H9 (cell line): Measurements from ENCODE around the gene GNAS-AS1. TPM values are rescaled to one million over a fixed set of nuclear protein-coding genes. Genes with fewer than 3 reads are reported as not detected.

Source experiments
- DNase-seq: peaks from one replicate; pipeline ENCODE4 v3.0.0-alpha.2; 2017
- H2AFZ ChIP-seq: one replicate; pipeline ENCODE4 v1.6.1; 2013; ENCODE audit warnings: mild to moderate bottlenecking, low read length, control low read depth, moderate library complexity
- H2AK5ac ChIP-seq: 2 replicates; pipeline ENCODE4 v1.6.1; 2013; ENCODE audit warnings: low read length, control low read depth, mixed read lengths; ENCODE audit not compliant: insufficient read length
- H2BK120ac ChIP-seq: one replicate; pipeline ENCODE4 v1.6.1; 2013; ENCODE audit warnings: low read depth, mild to moderate bottlenecking, low read length, control low read depth, inconsistent platforms; ENCODE audit not compliant: poor library complexity, severe bottlenecking
- H2BK12ac ChIP-seq: 2 replicates; pipeline ENCODE4 v1.6.1; 2013; ENCODE audit warnings: low read length, control low read depth, mixed read lengths, low read depth; ENCODE audit not compliant: insufficient read length
- H2BK15ac ChIP-seq: 2 replicates; pipeline ENCODE4 v1.6.1; 2013; ENCODE audit warnings: low read depth, low read length, control low read depth
- H2BK20ac ChIP-seq: one replicate; pipeline ENCODE4 v1.6.1; 2013; ENCODE audit warnings: low read depth, mild to moderate bottlenecking, low read length, control low read depth, inconsistent platforms; ENCODE audit not compliant: poor library complexity, severe bottlenecking
- H2BK5ac ChIP-seq: 2 replicates; pipeline ENCODE4 v1.6.1; 2013; ENCODE audit warnings: low read length, control low read depth, mixed read lengths; ENCODE audit not compliant: insufficient read length
- H3K14ac ChIP-seq: 2 replicates; pipeline ENCODE4 v1.6.1; 2013; ENCODE audit warnings: low read length, control low read depth; ENCODE audit not compliant: insufficient read depth
- H3K18ac ChIP-seq: 2 replicates; pipeline ENCODE4 v1.6.1; 2013; ENCODE audit warnings: low read depth, mild to moderate bottlenecking, mixed read lengths, low read length, control low read depth; ENCODE audit not compliant: insufficient read length
- H3K23ac ChIP-seq: 2 replicates; pipeline ENCODE4 v1.6.1; 2013; ENCODE audit warnings: low read length, control low read depth, mixed read lengths, low read depth; ENCODE audit not compliant: insufficient read length
- H3K23me2 ChIP-seq: 2 replicates; pipeline ENCODE4 v1.6.1; 2013; ENCODE audit warnings: low read depth, mild to moderate bottlenecking, mixed read lengths, low read length, control low read depth; ENCODE audit not compliant: insufficient read length, poor library complexity, severe bottlenecking
- H3K27ac ChIP-seq: 2 replicates; pipeline ENCODE4 v1.5.1; 2013; ENCODE audit warnings: low read length, control low read depth, mixed read lengths, low read depth; ENCODE audit not compliant: insufficient read length
- H3K27me3 ChIP-seq: 2 replicates; pipeline ENCODE4 v1.6.1; 2013; ENCODE audit warnings: low read length, control low read depth, inconsistent platforms; ENCODE audit not compliant: insufficient read depth
- H3K4ac ChIP-seq: 2 replicates; pipeline ENCODE4 v1.6.1; 2013; ENCODE audit warnings: low read depth, mild to moderate bottlenecking, control low read depth, inconsistent platforms, low read length, moderate library complexity
- H3K4me1 ChIP-seq: 2 replicates; pipeline ENCODE4 v1.6.1; 2013; ENCODE audit warnings: low read length, control low read depth, inconsistent platforms; ENCODE audit not compliant: insufficient read depth
- H3K4me2 ChIP-seq: 2 replicates; pipeline ENCODE4 v1.6.1; 2013; ENCODE audit warnings: low read length, control low read depth, mixed read lengths; ENCODE audit not compliant: insufficient read length, insufficient read depth
- H3K56ac ChIP-seq: 2 replicates; pipeline ENCODE4 v1.6.1; 2013; ENCODE audit warnings: low read depth, mild to moderate bottlenecking, mixed read lengths, low read length, control low read depth; ENCODE audit not compliant: insufficient read length
- H3K79me1 ChIP-seq: 2 replicates; pipeline ENCODE4 v1.6.1; 2013; ENCODE audit warnings: low read depth, mild to moderate bottlenecking, moderate library complexity, low read length, control low read depth, inconsistent platforms; ENCODE audit not compliant: insufficient read depth, poor library complexity, severe bottlenecking
- H3K79me2 ChIP-seq: 2 replicates; pipeline ENCODE4 v1.6.1; 2013; ENCODE audit warnings: low read length, control low read depth, inconsistent platforms; ENCODE audit not compliant: insufficient read depth
- H3K9ac ChIP-seq: 2 replicates; pipeline ENCODE4 v1.6.1; 2013; ENCODE audit warnings: low read length, control low read depth, mixed read lengths; ENCODE audit not compliant: insufficient read length; ENCODE audit errors: extremely low read depth
- H3K9me3 ChIP-seq: one replicate; pipeline ENCODE4 v1.6.1; 2013; ENCODE audit warnings: low read depth, low read length, inconsistent platforms; ENCODE audit not compliant: control insufficient read depth
- H3T11ph ChIP-seq: one replicate; pipeline ENCODE4 v1.6.1; 2013; ENCODE audit warnings: mild to moderate bottlenecking, low read length, control low read depth, inconsistent platforms
- H4K20me1 ChIP-seq: one replicate; pipeline ENCODE4 v1.6.1; 2013; ENCODE audit not compliant: control insufficient read depth, insufficient read length, insufficient read depth
- H4K5ac ChIP-seq: 2 replicates; pipeline ENCODE4 v1.6.1; 2013; ENCODE audit warnings: low read depth, mild to moderate bottlenecking, mixed read lengths, low read length, control low read depth; ENCODE audit not compliant: insufficient read length
- H4K8ac ChIP-seq: replicated peaks from 2 replicates; pipeline ENCODE4 v1.6.1; 2013; ENCODE audit warnings: low read length, control low read depth, mixed read lengths, low read depth; ENCODE audit not compliant: insufficient read length
- H4K91ac ChIP-seq: 2 replicates; pipeline ENCODE4 v1.6.1; 2013; ENCODE audit warnings: low read depth, mild to moderate bottlenecking, moderate library complexity, mixed read lengths, low read length, control low read depth; ENCODE audit not compliant: insufficient read length
- H3K27ac Mint-ChIP-seq, 3 experiments: 2 replicates in 2 of 3; 3 replicates in 1 of 3; pipeline ENCODE4 v1.8.0; 2020 to 2021; ENCODE audit warnings: mixed read lengths in 3 of 3, mild to moderate bottlenecking in 1 of 3, moderate library complexity in 1 of 3
- H3K27me3 Mint-ChIP-seq: 2 replicates; pipeline ENCODE4 v1.8.0; 2021; ENCODE audit warnings: low read depth, mild to moderate bottlenecking, moderate library complexity, mixed read lengths
- H3K36me3 Mint-ChIP-seq, 3 experiments: 2 replicates in 2 of 3; 3 replicates in 1 of 3; pipeline ENCODE4 v1.8.0; 2020 to 2021; ENCODE audit warnings: low read depth in 3 of 3, mixed read lengths in 3 of 3; ENCODE audit not compliant: insufficient read depth in 1 of 3
- H3K4me1 Mint-ChIP-seq, 2 experiments: 2 replicates each; pipeline ENCODE4 v1.8.0; 2020; ENCODE audit warnings: mixed read lengths in 2 of 2
- H3K4me3 Mint-ChIP-seq, 2 experiments: 2 replicates in 1 of 2; 3 replicates in 1 of 2; pipeline ENCODE4 v1.8.0; 2020 to 2021; ENCODE audit warnings: mild to moderate bottlenecking in 2 of 2, mixed read lengths in 2 of 2, moderate library complexity in 1 of 2
- H3K9me3 Mint-ChIP-seq, 2 experiments: 2 replicates in 1 of 2; 3 replicates in 1 of 2; pipeline ENCODE4 v1.8.0; 2020; ENCODE audit warnings: mild to moderate bottlenecking in 2 of 2, mixed read lengths in 2 of 2, moderate library complexity in 1 of 2
- WGBS: extraction: QIAGEN DNeasy Blood & Tissue Kit; methylation state at CpG from one replicate; pipeline ENCODE4 v1.1.7; 2013; ENCODE audit warnings: missing lambda C conversion rate, low lambda C conversion rate, mixed read lengths; ENCODE audit not compliant: insufficient read length; ENCODE audit errors: extremely low coverage; 5-methylcytosine and 5-hydroxymethylcytosine counted together
- total RNA-seq: library from RNA; stranded (reverse); gene quantifications from 2 replicates; pipeline ENCODE4 v1.2.1, GENCODE V29; 2021
- TF ChIP-seq, protein P1 (sequence below): fragments of 200-600 bp; sonication (generic); conservative IDR thresholded peaks from 3 replicates; pipeline ENCODE4 v1.8.0; 2021; ENCODE audit warnings: antibody characterized with exemption, mild to moderate bottlenecking

The GNAS-AS1 gene
- total RNA-seq, 1 experiment from 2014 or later, result 11.3 TPM

DNA sequence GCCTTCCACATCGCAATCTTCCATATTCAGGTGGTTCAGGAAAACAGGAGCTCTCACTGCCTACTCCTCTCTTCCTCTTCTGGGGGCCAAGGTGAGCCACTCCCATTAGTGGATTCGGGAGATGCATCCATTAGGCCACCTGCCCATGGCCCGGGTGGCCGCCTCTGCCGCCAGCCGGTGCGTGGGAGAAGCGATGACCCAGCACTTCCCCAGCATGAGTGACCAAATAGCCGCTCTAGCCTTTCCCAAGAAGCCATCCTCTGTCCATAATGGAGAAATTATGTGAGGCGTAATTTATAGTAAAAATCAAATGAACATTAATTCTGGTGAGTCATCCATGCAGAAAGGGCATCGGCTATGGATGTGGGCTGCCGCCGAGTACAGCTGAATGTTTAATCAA is 39.4 kb downstream of the GNAS-AS1 start:
- TF ChIP-seq, protein P1, sequence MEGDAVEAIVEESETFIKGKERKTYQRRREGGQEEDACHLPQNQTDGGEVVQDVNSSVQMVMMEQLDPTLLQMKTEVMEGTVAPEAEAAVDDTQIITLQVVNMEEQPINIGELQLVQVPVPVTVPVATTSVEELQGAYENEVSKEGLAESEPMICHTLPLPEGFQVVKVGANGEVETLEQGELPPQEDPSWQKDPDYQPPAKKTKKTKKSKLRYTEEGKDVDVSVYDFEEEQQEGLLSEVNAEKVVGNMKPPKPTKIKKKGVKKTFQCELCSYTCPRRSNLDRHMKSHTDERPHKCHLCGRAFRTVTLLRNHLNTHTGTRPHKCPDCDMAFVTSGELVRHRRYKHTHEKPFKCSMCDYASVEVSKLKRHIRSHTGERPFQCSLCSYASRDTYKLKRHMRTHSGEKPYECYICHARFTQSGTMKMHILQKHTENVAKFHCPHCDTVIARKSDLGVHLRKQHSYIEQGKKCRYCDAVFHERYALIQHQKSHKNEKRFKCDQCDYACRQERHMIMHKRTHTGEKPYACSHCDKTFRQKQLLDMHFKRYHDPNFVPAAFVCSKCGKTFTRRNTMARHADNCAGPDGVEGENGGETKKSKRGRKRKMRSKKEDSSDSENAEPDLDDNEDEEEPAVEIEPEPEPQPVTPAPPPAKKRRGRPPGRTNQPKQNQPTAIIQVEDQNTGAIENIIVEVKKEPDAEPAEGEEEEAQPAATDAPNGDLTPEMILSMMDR, result no peak
- Histone ChIP-seq H3K9me3 (no peaks in the 10 kb centered on the region), H3K27me3 (no peaks in the 10 kb centered on the region), H3K23ac (no peak overlapping the region), H4K5ac (no peak overlapping the region), H2BK15ac (no peak overlapping the region), H3K4me1 (no peaks in the 10 kb centered on the region), H2BK120ac (no peak overlapping the region), H3K79me1 (no peaks in the 10 kb centered on the region), H3K4ac (no peak overlapping the region), H4K91ac (no peak overlapping the region), H2AK5ac (no peak overlapping the region), H3K14ac (no peak overlapping the region), H4K20me1 (no peaks in the 10 kb centered on the region), H3K79me2 (no peaks in the 10 kb centered on the region), H3K56ac (no peak overlapping the region), H3K27ac (no peak overlapping the region), H3K4me2 (no peak overlapping the region), H2AFZ (no peak overlapping the region), H3T11ph (no peak overlapping the region), H2BK20ac (no peak overlapping the region), H3K18ac (no peak overlapping the region), H4K8ac (no peak overlapping the region), H3K9ac (no peak overlapping the region), H3K23me2 (no peaks in the 10 kb centered on the region), H2BK12ac (no peak overlapping the region), H2BK5ac (no peak overlapping the region)
- Mint-ChIP-seq H3K27me3 (peaks cover 13% of the 10 kb centered on the region), H3K27ac (no peak overlapping the region; a peak in 1 of 7 replicates), H3K9me3 (peaks cover 0 to 3% of the 10 kb centered on the region in 2 experiments; a peak in 1 of 5 replicates), H3K4me1 (peaks cover 26 to 31% of the 10 kb centered on the region in 2 experiments), H3K4me3 (no peak overlapping the region), H3K36me3 (peaks cover 2 to 4% (median 3%) of the 10 kb centered on the region in 3 experiments; a peak in 4 of 7 replicates)
- no peak for DNase-seq
- WGBS, result no CpG with 5 or more reads among the region's 13 CpGs
